22Rv1 (cell line): ENCODE measurements around the gene TXN.

Source experiments
- ZFX ChIP-seq: fragments of 450-650 bp; IDR thresholded peaks from 2 replicates; pipeline ENCODE4 v1.6.1; 2017; ENCODE audit warnings: antibody characterized with exemption, borderline replicate concordance
- TF ChIP-seq, protein P1 (sequence below): fragments of 450-650 bp; IDR thresholded peaks from 2 replicates; pipeline ENCODE4 v1.5.1; 2017; ENCODE audit warnings: mild to moderate bottlenecking

DNA sequence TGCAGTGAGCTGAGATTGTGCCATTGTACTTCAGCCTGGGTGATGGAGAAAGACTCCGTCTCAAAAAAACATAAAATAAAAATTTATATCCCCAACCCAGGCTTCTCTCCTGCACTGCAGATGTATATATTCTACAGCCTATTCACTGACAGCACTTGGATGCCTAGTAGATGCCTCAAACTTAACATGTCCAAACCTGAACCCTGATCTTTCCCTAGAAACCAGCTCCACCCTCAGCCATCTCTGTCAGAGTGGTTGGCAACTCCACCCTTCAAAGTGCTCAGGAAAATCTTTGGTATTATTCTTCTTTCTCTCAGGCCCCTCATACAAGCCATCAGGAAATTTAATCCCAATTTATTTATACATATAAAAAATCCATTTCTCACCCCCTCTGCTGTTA, 36.9 kb upstream of the TXN start:
- TF ChIP-seq, protein P1, sequence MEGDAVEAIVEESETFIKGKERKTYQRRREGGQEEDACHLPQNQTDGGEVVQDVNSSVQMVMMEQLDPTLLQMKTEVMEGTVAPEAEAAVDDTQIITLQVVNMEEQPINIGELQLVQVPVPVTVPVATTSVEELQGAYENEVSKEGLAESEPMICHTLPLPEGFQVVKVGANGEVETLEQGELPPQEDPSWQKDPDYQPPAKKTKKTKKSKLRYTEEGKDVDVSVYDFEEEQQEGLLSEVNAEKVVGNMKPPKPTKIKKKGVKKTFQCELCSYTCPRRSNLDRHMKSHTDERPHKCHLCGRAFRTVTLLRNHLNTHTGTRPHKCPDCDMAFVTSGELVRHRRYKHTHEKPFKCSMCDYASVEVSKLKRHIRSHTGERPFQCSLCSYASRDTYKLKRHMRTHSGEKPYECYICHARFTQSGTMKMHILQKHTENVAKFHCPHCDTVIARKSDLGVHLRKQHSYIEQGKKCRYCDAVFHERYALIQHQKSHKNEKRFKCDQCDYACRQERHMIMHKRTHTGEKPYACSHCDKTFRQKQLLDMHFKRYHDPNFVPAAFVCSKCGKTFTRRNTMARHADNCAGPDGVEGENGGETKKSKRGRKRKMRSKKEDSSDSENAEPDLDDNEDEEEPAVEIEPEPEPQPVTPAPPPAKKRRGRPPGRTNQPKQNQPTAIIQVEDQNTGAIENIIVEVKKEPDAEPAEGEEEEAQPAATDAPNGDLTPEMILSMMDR, result no peak
- TF ChIP-seq ZFX, result no peak
